Lower lobe of right lung (tissue), 2 donors: ENCODE measurements around the gene PPEF1. TPM values are rescaled to one million over a fixed set of nuclear protein-coding genes. Genes with fewer than 3 reads are reported as not detected.
A peak's percentile ranks its signal among the peaks of the same experiment; 100 is the strongest.

Experiments
- ATAC-seq, 2 donors: fragments of 200-7000 bp; cut with Tn5 transposase; one replicate each; pipeline ENCODE4 v1.9.1; 2020 to 2022; ENCODE audit warnings: mild to moderate bottlenecking in 2 of 2, moderate library complexity in 2 of 2
- DNase-seq: peaks from one replicate; pipeline ENCODE4 v3.0.0-alpha.2; 2020
- H3K27ac ChIP-seq: fragments of 200-600 bp; one replicate; pipeline ENCODE4 v1.8.0; 2022
- H3K27me3 ChIP-seq: fragments of 200-600 bp; one replicate; pipeline ENCODE4 v1.8.0; 2022; ENCODE audit warnings: low read depth
- H3K36me3 ChIP-seq: fragments of 200-600 bp; one replicate; pipeline ENCODE4 v1.8.0; 2022; ENCODE audit warnings: mild to moderate bottlenecking
- H3K4me1 ChIP-seq: fragments of 200-600 bp; one replicate; pipeline ENCODE4 v1.8.0; 2022
- H3K4me3 ChIP-seq: fragments of 200-600 bp; one replicate; pipeline ENCODE4 v1.8.0; 2022; ENCODE audit warnings: mild to moderate bottlenecking
- H3K9me3 ChIP-seq: fragments of 200-600 bp; one replicate; pipeline ENCODE4 v1.8.0; 2022
- CTCF ChIP-seq: fragments of 200-600 bp; IDR thresholded peaks from one replicate; pipeline ENCODE4 v1.8.0; 2022; ENCODE audit warnings: antibody characterized with exemption, mild to moderate bottlenecking
- intact Hi-C: fragments of 100-400 bp; cut with DNase I; formaldehyde crosslinking; loops from one replicate; pipeline ENCODE4 v1.11.0; 2022
- total RNA-seq: library from RNA; stranded (reverse); fragmentation: NEBNext Ultra II Directional; extraction: Animal tissue kit (Norgen Biotek cat#: 25700); gene quantifications from one replicate; pipeline ENCODE4 v1.2.1, GENCODE V29; 2021
- donor health status: DM: no; HTN: yes; CAD: no; lungs with severe emphysema.

The PPEF1 gene
- total RNA-seq, 1 donor from 2014 or later, result 0.71 TPM

GRCh38 chrX:18692541-18692940 is 14.9 kb upstream of the PPEF1 start:
- TF ChIP-seq CTCF, result no peak
- no peaks in the 10 kb centered on the region for H3K4me1 ChIP-seq
- no peak for ATAC-seq
- no peaks in the 10 kb centered on the region for H3K36me3 ChIP-seq
- H3K27ac ChIP-seq, result no peak overlapping the region
- H3K4me3 ChIP-seq, result no peak overlapping the region
- H3K27me3 ChIP-seq, result no peaks in the 10 kb centered on the region
- DNase-seq, result no peak
- no peaks in the 10 kb centered on the region for H3K9me3 ChIP-seq
- intact Hi-C loops, result no loop called here

DNA sequence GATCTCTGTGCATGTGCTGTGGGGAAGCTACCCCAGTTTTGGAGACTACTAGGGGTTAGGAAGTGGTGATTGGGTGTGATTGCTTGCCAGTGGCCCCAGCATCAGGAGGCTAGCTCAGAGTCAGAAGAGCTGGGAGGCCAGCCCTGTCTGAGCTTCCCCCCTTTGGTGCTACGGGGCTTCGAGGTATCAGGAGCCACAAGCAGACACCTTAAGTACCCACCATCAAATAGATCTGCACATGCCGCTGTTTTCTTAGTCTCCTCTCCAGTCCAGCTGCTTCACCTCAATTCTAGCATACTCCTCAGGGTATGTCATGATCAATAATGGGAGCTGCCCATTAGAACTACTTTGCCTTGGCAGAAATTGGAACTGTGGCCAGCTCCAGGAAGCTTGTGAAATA is 10.8 kb upstream of the PPEF1 start:
- no peak for DNase-seq

DNA sequence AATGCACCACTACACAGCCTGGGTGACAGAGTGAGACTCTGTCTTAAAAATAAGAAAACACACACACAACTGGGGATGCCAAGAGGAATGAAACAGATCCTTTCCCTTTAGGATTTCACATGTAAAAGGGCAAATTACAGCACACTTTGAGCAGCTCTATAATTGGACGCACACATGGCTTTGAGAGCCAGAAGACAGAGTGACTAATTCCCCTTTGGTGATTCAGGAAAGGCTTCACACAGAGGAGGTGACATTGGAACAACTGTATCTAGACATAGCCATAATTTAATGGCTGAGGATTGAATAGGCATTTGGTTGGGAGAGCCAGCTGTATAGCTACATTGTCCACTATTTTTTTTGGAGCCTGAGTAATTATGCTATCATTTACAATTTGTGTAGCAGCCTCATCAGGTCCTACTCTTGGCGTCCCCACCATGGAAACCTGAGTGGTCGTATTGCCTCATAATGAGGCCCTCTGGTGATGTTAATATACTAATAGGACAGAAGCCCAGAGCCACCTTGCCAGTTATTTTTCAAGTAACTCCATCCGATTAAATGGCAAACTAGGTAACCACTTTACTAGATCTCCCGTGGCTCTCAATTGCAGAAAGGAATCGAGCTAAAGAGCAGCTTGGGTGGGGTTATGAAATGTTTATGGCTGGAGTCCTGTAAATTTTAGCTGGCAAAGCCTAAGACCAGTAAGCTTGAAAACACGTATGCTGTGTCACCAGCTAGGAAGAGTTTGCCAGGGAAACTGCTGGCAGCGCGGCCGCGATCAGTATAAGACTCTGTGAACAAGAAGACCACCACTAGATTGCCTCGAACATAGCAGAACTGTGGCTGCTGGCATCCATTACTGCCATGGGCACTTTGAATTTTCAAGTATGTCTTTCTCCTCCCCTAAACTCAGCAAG is 8.5 kb upstream of the PPEF1 start:
- peaks cover 4% of the 10 kb centered on the region for H3K4me1 ChIP-seq

More for the DNA sequence above, 10.8 kb upstream of the PPEF1 start:
- Histone ChIP-seq H3K9me3 (no peaks in the 10 kb centered on the region), H3K36me3 (no peaks in the 10 kb centered on the region), H3K4me3 (no peak overlapping the region), H3K27ac (no peak overlapping the region), H3K4me1 (peaks cover under 1% of the 10 kb centered on the region), H3K27me3 (no peaks in the 10 kb centered on the region)
- no peak for TF ChIP-seq CTCF
- intact Hi-C loops, result no loop called here
- no peak for ATAC-seq

GRCh38 chrX:18701621-18702361 is 5.7 kb upstream of the PPEF1 start:
- H3K4me3 ChIP-seq, result no peak overlapping the region
- intact Hi-C loops, result no loop called here
- no peaks in the 10 kb centered on the region for H3K9me3 ChIP-seq
- no peaks in the 10 kb centered on the region for H3K36me3 ChIP-seq
- H3K27ac ChIP-seq, result peak overlapping the region; percentile 51
- ATAC-seq, result peak in 1 of 2 donors; percentile 35
- TF ChIP-seq CTCF, result no peak
- peaks cover 4% of the 10 kb centered on the region for H3K4me1 ChIP-seq
- DNase-seq, result peak; percentile 59
- H3K27me3 ChIP-seq, result no peaks in the 10 kb centered on the region

More for the DNA sequence above, 8.5 kb upstream of the PPEF1 start:
- TF ChIP-seq CTCF, result no peak
- H3K9me3 ChIP-seq, result no peaks in the 10 kb centered on the region
- H3K36me3 ChIP-seq, result no peaks in the 10 kb centered on the region
- no peak overlapping the region for H3K4me3 ChIP-seq
- H3K27me3 ChIP-seq, result no peaks in the 10 kb centered on the region
- no peak for DNase-seq
- H3K27ac ChIP-seq, result no peak overlapping the region
- no peak for ATAC-seq
- intact Hi-C loops, result no loop called here

GRCh38 chrX:18702362-18703195 is 4.9 kb upstream of the PPEF1 start:
- TF ChIP-seq CTCF, result no peak
- intact Hi-C loops, result no loop called here
- H3K36me3 ChIP-seq, result no peaks in the 10 kb centered on the region
- H3K27me3 ChIP-seq, result no peaks in the 10 kb centered on the region
- peaks cover 4% of the 10 kb centered on the region for H3K4me1 ChIP-seq
- peak overlapping the region; percentile 51 for H3K27ac ChIP-seq
- H3K4me3 ChIP-seq, result no peak overlapping the region
- no peaks in the 10 kb centered on the region for H3K9me3 ChIP-seq
- DNase-seq, result no peak
- peak; percentile 35 to 65 for ATAC-seq
